ENCODE results near the gene NDRG3. TPM values are rescaled to one million over a fixed set of nuclear protein-coding genes. Genes with fewer than 3 reads are reported as not detected.

The NDRG3 gene
- total and polyA plus RNA-seq, 7 experiments from 2014 or later = 20.8 to 49.4 (median 29.5) TPM

DNA sequence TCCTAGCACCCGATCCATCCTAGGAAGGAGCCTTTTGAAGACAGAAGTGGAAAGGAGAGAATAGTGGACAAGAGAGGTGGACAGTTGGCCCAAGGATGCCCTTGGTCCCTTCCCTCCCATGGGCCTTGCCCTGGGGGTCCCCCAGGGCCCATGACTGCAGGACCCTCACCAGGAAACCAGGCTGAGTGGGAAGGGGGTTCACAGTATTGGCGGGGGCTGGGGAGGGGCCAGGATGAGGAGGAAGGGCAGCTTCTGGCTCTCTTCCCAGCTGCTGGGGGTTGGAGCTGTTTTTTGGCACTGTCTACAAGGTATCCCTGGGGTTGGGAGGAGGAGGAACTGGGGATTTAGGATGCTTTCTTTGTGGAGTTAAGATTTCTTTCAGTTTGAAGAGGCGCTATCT is 31.7 kb upstream of the NDRG3 start:
- H3K4me1 ChIP-seq (ENCODE audit: control insufficient read depth in 2 of 2, insufficient read depth in 2 of 2, low read length in 2 of 2) = peaks cover 7 to 11% of the 10 kb centered on the region in 2 donors
- no peak overlapping the region for H3K4me3 ChIP-seq (ENCODE audit: low read length)
- Mint-ChIP-seq H3K27me3 (peaks cover 0 to 2% (median 0%) of the 10 kb centered on the region in 5 donors), H3K36me3 (no peaks in the 10 kb centered on the region), H3K4me3 (no peak overlapping the region), H3K27ac (no peak overlapping the region), H3K9me3 (peaks cover 0 to 5% (median 0%) of the 10 kb centered on the region in 11 donors), H3K4me1 (peaks cover 3 to 22% (median 15%) of the 10 kb centered on the region in 7 donors)
- H3K27me3 ChIP-seq (ENCODE audit: control insufficient read depth in 2 of 2, insufficient read depth in 2 of 2, low read length in 2 of 2) = no peaks in the 10 kb centered on the region
- DNase-seq = no peak
- ChIA-PET POLR2A (no interaction called here), CTCF (no interaction called here)
- intact Hi-C loops (cut with micrococcal nuclease) = loop anchor here in 1 of 2 donors (10.0 kb wide), 2 partner anchors 397 to 823 kb away; partner anchors contain the start of genes MROH8, RPN2 and SCAND1
- ATAC-seq = no peak
- H3K27ac ChIP-seq (ENCODE audit: low read depth, low read length) = no peak overlapping the region
- no peaks in the 10 kb centered on the region for H3K9me3 ChIP-seq (ENCODE audit: control insufficient read depth in 2 of 3, low read length in 3 of 3)
- peaks cover 0 to 8% (median 0%) of the 10 kb centered on the region in 3 experiments for H3K36me3 ChIP-seq (ENCODE audit: control insufficient read depth in 2 of 3, insufficient read depth in 3 of 3, low read length in 3 of 3)

DNA sequence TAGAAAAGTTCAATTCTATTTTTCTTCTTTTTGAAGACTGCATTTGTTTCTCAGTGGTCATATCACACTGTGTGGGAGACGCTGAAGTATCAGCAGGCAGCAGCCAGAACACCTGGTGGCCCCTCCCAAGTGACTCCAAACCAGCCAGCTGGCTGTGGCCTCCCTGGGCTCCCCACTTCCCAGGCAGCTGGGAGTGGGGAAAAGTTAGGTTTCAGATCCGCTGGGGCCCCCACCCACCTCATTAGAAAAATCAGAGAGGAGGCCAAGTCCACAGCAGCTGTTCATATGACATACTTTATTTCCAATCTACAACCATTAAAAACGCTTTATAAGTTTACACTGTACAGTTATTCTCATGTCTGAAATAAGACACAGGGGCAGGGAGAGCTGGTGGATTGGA is 31.3 kb upstream of the NDRG3 start:
- DNase-seq = no peak

DNA sequence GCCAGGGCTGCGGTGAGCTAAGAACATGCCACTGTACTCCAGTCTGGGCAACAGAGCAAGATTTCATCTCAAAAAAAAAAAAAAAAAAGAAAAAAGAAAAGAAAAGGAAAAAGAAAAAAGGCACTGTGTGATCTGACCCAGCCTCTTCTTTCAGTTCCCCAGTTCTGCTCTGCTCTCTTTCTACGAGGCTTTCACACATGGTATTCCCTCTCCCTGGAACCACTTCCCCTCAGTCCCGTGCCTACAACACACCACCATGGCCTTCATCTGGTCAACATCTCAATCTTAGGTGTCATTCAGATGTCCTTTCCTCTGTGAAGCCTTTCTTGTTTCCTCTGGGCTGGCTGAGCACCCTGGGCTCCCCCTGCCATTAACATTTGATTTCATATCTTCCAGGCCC is 29.9 kb upstream of the NDRG3 start:
- H3K27ac Mint-ChIP-seq = peak overlapping the region in 5 of 9 donors; percentile 2 to 69 (median 41)
- no peak overlapping the region for H3K4me3 ChIP-seq (ENCODE audit: low read length)
- peaks cover 8 to 13% of the 10 kb centered on the region in 2 donors for H3K4me1 ChIP-seq (ENCODE audit: control insufficient read depth in 2 of 2, insufficient read depth in 2 of 2, low read length in 2 of 2)
- POLR2A ChIA-PET = no interaction called here
- intact Hi-C loops (cut with micrococcal nuclease) = loop anchor here (2.0 to 10.0 kb wide), 4 partner anchors 59 to 821 kb away; partner anchors contain the start of genes MROH8 (in 1 of the 2), RPN2 (in 1 of the 2) and SCAND1 (in 1 of the 2)
- H3K27me3 Mint-ChIP-seq = peaks cover 0 to 2% (median 0%) of the 10 kb centered on the region in 5 donors
- peaks cover 0 to 3% (median 0%) of the 10 kb centered on the region in 5 donors for H3K36me3 Mint-ChIP-seq
- peaks cover 0 to 10% (median 0%) of the 10 kb centered on the region in 3 experiments for H3K36me3 ChIP-seq (ENCODE audit: control insufficient read depth in 2 of 3, insufficient read depth in 3 of 3, low read length in 3 of 3)
- H3K4me3 Mint-ChIP-seq = peak overlapping the region in 7 of 10 donors; percentile 19 to 69 (median 41)
- no peaks in the 10 kb centered on the region for H3K9me3 ChIP-seq (ENCODE audit: control insufficient read depth in 2 of 3, low read length in 3 of 3)
- H3K27me3 ChIP-seq (ENCODE audit: control insufficient read depth in 2 of 2, insufficient read depth in 2 of 2, low read length in 2 of 2) = no peaks in the 10 kb centered on the region
- H3K4me1 Mint-ChIP-seq = peaks cover 8 to 31% (median 21%) of the 10 kb centered on the region in 7 donors
- ATAC-seq (no peak), DNase-seq (no peak)
- peaks cover 0 to 5% (median 0%) of the 10 kb centered on the region in 11 donors for H3K9me3 Mint-ChIP-seq
- H3K27ac ChIP-seq (ENCODE audit: low read depth, low read length) = no peak overlapping the region
- CTCF ChIA-PET = interaction anchor here (0.6 kb wide), 1 partner anchor 95 kb away, joined by 4 read pairs; no protein-coding TSS in a partner anchor

More for the DNA sequence above, 31.3 kb upstream of the NDRG3 start:
- Mint-ChIP-seq H3K4me3 (no peak overlapping the region), H3K27ac (no peak overlapping the region), H3K27me3 (peaks cover 0 to 2% (median 0%) of the 10 kb centered on the region in 5 donors), H3K4me1 (peaks cover 7 to 23% (median 17%) of the 10 kb centered on the region in 7 donors), H3K9me3 (peaks cover 0 to 5% (median 0%) of the 10 kb centered on the region in 11 donors), H3K36me3 (no peaks in the 10 kb centered on the region)
- H3K4me1 ChIP-seq (ENCODE audit: control insufficient read depth in 2 of 2, insufficient read depth in 2 of 2, low read length in 2 of 2) = peaks cover 8 to 13% of the 10 kb centered on the region in 2 donors
- peaks cover 0 to 8% (median 0%) of the 10 kb centered on the region in 3 experiments for H3K36me3 ChIP-seq (ENCODE audit: control insufficient read depth in 2 of 3, insufficient read depth in 3 of 3, low read length in 3 of 3)
- POLR2A ChIA-PET = no interaction called here
- H3K9me3 ChIP-seq (ENCODE audit: control insufficient read depth in 2 of 3, low read length in 3 of 3) = no peaks in the 10 kb centered on the region
- CTCF ChIA-PET = interaction anchor here (0.5 to 0.7 kb wide), 2 partner anchors 171 to 395 kb away, joined by 3 to 6 read pairs; partner anchors contain the start of gene RAB5IF
- no peak overlapping the region for H3K27ac ChIP-seq (ENCODE audit: low read depth, low read length)
- no peaks in the 10 kb centered on the region for H3K27me3 ChIP-seq (ENCODE audit: control insufficient read depth in 2 of 2, insufficient read depth in 2 of 2, low read length in 2 of 2)
- intact Hi-C loops (cut with micrococcal nuclease) = loop anchor here in 1 of 2 donors (10.0 kb wide), 2 partner anchors 398 to 822 kb away; partner anchors contain the start of genes MROH8, RPN2 and SCAND1
- ATAC-seq = no peak
- H3K4me3 ChIP-seq (ENCODE audit: low read length) = no peak overlapping the region

DNA sequence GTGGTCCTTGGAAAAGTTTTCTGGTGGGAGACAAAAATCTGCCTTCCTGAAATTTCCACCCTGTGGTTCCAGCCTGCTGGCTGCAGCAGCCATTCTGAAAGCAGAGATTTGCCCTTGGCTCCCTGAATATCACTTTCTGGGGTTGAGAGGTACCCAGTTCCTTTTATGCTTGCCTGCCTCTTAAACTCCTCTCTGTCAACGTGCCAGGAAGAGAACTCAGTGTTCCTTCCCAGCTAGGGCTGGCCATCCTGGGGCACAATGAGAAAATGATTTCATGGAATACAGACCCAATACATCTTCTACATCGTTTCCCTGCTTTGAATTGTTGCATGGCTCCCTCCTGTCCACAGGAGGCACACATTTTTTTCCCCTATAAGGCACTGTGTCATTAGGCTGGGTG is 29.3 kb upstream of the NDRG3 start:
- ChIA-PET POLR2A (interaction anchor here (1.9 kb wide), 1 partner anchor 314 kb away, joined by 7 read pairs; no protein-coding TSS in a partner anchor), CTCF (interaction anchor here (0.6 to 0.8 kb wide), 2 partner anchors 94 to 403 kb away, joined by 3 to 4 read pairs; no protein-coding TSS in a partner anchor)
- peaks cover 8 to 34% (median 24%) of the 10 kb centered on the region in 7 donors for H3K4me1 Mint-ChIP-seq
- peak overlapping the region in 6 of 9 donors; percentile 42 to 97 (median 63) for H3K27ac Mint-ChIP-seq
- Histone ChIP-seq H3K27me3 (ENCODE audit: control insufficient read depth in 2 of 2, insufficient read depth in 2 of 2, low read length in 2 of 2) (no peaks in the 10 kb centered on the region), H3K27ac (ENCODE audit: low read depth, low read length) (no peak overlapping the region), H3K4me3 (ENCODE audit: low read length) (no peak overlapping the region), H3K36me3 (ENCODE audit: control insufficient read depth in 2 of 3, insufficient read depth in 3 of 3, low read length in 3 of 3) (peaks cover 0 to 12% (median 0%) of the 10 kb centered on the region in 3 experiments), H3K4me1 (ENCODE audit: control insufficient read depth in 2 of 2, insufficient read depth in 2 of 2, low read length in 2 of 2) (peaks cover 8 to 13% of the 10 kb centered on the region in 2 donors), H3K9me3 (ENCODE audit: control insufficient read depth in 2 of 3, low read length in 3 of 3) (no peaks in the 10 kb centered on the region)
- DNase-seq (no peak), ATAC-seq (no peak)
- peak overlapping the region; percentile 45 to 98 (median 92) for H3K4me3 Mint-ChIP-seq
- H3K9me3 Mint-ChIP-seq = peaks cover 0 to 5% (median 0%) of the 10 kb centered on the region in 11 donors
- peaks cover 0 to 2% (median 0%) of the 10 kb centered on the region in 5 donors for H3K27me3 Mint-ChIP-seq
- intact Hi-C loops (cut with micrococcal nuclease) = loop anchor here (2.0 to 10.0 kb wide), 4 partner anchors 60 to 820 kb away; partner anchors contain the start of genes MROH8 (in 1 of the 2), RPN2 (in 1 of the 2) and SCAND1 (in 1 of the 2)
- H3K36me3 Mint-ChIP-seq = peaks cover 0 to 4% (median 0%) of the 10 kb centered on the region in 5 donors

DNA sequence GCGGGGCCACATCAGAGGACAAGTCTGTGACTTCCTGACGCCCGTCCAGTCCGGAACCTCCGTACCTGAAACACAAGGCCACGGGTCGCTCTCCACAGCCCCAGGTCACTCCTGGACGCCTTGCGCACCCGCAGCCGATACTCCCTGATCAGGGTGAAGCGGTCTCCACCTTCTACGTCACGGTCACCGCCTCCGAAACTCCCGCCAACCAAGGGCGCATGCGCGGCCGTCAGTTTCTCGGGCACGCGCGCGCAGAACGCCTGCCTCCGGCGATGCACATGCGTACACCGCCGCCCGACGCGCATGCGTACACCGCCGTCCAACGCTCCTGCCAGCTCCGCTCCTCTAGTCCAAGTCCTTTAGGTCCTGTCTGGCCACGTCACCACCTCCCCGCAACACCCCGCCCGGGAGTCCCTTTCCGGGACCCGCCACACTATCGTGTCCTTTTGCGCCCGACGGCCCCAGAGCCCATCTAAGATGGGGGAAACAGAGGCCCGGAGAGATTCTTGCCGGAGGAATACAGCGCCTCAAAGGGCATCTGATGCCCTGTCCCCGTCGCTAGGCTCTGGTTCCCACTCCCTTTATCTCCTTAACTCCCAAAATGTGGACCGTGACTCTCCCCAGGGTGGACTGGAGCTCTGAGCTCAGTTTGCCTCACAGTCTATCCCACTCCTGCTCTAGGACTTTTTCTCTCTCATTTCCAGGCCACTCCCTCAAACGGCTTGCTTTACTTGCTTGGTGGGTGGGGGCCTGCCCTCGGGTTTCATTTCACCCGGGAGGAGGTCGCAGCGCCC is 27.9 kb upstream of the NDRG3 start, which contains the start of gene DSN1:
DSN1 (minus strand) TSS at position 167 of the 794 bp plus-strand sequence. CDS start 2,305 bp downstream, outside the sequence.
- H3K4me3 ChIP-seq (ENCODE audit: low read length) = peak within 1 kb of the TSS; percentile 96
- intact Hi-C loops (cut with micrococcal nuclease) = loop anchor here (1.0 to 10.0 kb wide), 11 partner anchors 27 to 819 kb away; partner anchors contain the start of genes NDRG3 (in 2 of the 2), MROH8 (in 1 of the 2), RAB5IF (in 1 of the 2) and RBL1 (in 1 of the 2)
- ATAC-seq = peak; percentile 90
- peak; percentile 94 to 100 (median 97) for DNase-seq
- no peaks in the 10 kb centered on the region for H3K27me3 ChIP-seq (ENCODE audit: control insufficient read depth in 2 of 2, insufficient read depth in 2 of 2, low read length in 2 of 2)
- ChIA-PET CTCF (no interaction called here), POLR2A (interaction anchor here (0.5 to 1.9 kb wide), 6 partner anchors 9 to 313 kb away, joined by 3 to 7 read pairs (median 3); partner anchors contain the start of gene SLA2)
- peaks cover 0 to 5% (median 0%) of the 10 kb centered on the region in 11 donors for H3K9me3 Mint-ChIP-seq
- H3K27ac ChIP-seq (ENCODE audit: low read depth, low read length) = peak within 1 kb of the TSS; percentile 93
- H3K4me1 ChIP-seq (ENCODE audit: control insufficient read depth in 2 of 2, insufficient read depth in 2 of 2, low read length in 2 of 2) = peaks cover 8 to 13% of the 10 kb centered on the region in 2 donors
- H3K36me3 Mint-ChIP-seq = peaks cover 0 to 5% (median 0%) of the 10 kb centered on the region in 5 donors
- H3K4me1 Mint-ChIP-seq = peaks cover 8 to 36% (median 27%) of the 10 kb centered on the region in 7 donors
- no peaks in the 10 kb centered on the region for H3K9me3 ChIP-seq (ENCODE audit: control insufficient read depth in 2 of 3, low read length in 3 of 3)
- peak within 1 kb of the TSS; percentile 83 to 98 (median 95) for H3K4me3 Mint-ChIP-seq
- H3K36me3 ChIP-seq (ENCODE audit: control insufficient read depth in 2 of 3, insufficient read depth in 3 of 3, low read length in 3 of 3) = peaks cover 0 to 12% (median 0%) of the 10 kb centered on the region in 3 experiments
- peak within 1 kb of the TSS; percentile 90 to 100 (median 97) for H3K27ac Mint-ChIP-seq
- peaks cover 0 to 2% (median 0%) of the 10 kb centered on the region in 5 donors for H3K27me3 Mint-ChIP-seq
